ENCODE data around the gene ZBTB44.
"Not testable (repeated sequence)": the region's sequence is repeated elsewhere in the genome, so short reads cannot be mapped to it uniquely, and the experiment has no call there.

Gene ZBTB44

GRCh38 chr11:130269326-130269943 is 45.3 kb downstream of the ZBTB44 start:
- H3K4me3 ChIP-seq (ENCODE audit: low read length): no peak overlapping the region
- TF ChIP-seq CTCF (conservative IDR thresholded peaks at IDR 0.05; ENCODE audit: low read length): no peak
- DNase-seq (ENCODE audit: low read depth): peak; percentile 35

GRCh38 chr11:130263351-130263750 is 51.4 kb downstream of the ZBTB44 start:
- no peak for DNase-seq (ENCODE audit: low read depth)
- TF ChIP-seq CTCF (conservative IDR thresholded peaks at IDR 0.05; ENCODE audit: low read length): no peak

GRCh38 chr11:130262424-130262823 is 52.3 kb downstream of the ZBTB44 start:
- no peak overlapping the region for H3K4me3 ChIP-seq (ENCODE audit: low read length)
- no peak for DNase-seq (ENCODE audit: low read depth)
- no peak for TF ChIP-seq CTCF (conservative IDR thresholded peaks at IDR 0.05; ENCODE audit: low read length)

More at GRCh38 chr11:130263351-130263750, 51.4 kb downstream of the ZBTB44 start:
- no peak overlapping the region for H3K4me3 ChIP-seq (ENCODE audit: low read length)

- no peak overlapping the region for H3K4me3 ChIP-seq (ENCODE audit: low read length)
- DNase-seq (ENCODE audit: low read depth): no peak
- TF ChIP-seq CTCF (conservative IDR thresholded peaks at IDR 0.05; ENCODE audit: low read length): no peak
Measured at GRCh38 chr11:130261571-130261970, 53.1 kb downstream of the ZBTB44 start.

- H3K4me3 ChIP-seq (ENCODE audit: low read length): no peak overlapping the region
- no peak for DNase-seq (ENCODE audit: low read depth)
- no peak for TF ChIP-seq CTCF (conservative IDR thresholded peaks at IDR 0.05; ENCODE audit: low read length)
Measured at GRCh38 chr11:130260742-130261141, 54.0 kb downstream of the ZBTB44 start.

GRCh38 chr11:130260080-130260627 is 54.6 kb downstream of the ZBTB44 start:
- TF ChIP-seq CTCF (conservative IDR thresholded peaks at IDR 0.05; ENCODE audit: low read length): no peak
- no peak overlapping the region for H3K4me3 ChIP-seq (ENCODE audit: low read length)
- no peak for DNase-seq (ENCODE audit: low read depth)

- not testable (repeated sequence) for H3K4me3 ChIP-seq (ENCODE audit: low read length); DNase-seq (ENCODE audit: low read depth)
Measured at GRCh38 chr11:130251763-130252162, 63.0 kb downstream of the ZBTB44 start.

GRCh38 chr11:130249929-130250328 is 64.8 kb downstream of the ZBTB44 start:
- DNase-seq (ENCODE audit: low read depth): not testable (repeated sequence)

More at GRCh38 chr11:130249929-130250328, 64.8 kb downstream of the ZBTB44 start:
- not testable (repeated sequence) for H3K4me3 ChIP-seq (ENCODE audit: low read length)
